ENCODE data around the gene RUNX1. TPM values are rescaled to one million over a fixed set of nuclear protein-coding genes. Genes with fewer than 3 reads are reported as not detected.

The RUNX1 gene
- polyA plus RNA-seq, 1 of the 3 experiments (the other 2 are of a cell fraction), result 17.1 TPM

- H3K27me3 ChIP-seq (ENCODE audit: insufficient read depth), result no peaks in the 10 kb centered on the region
- DNase-seq, result no peak
- whole genome bisulfite sequencing (ENCODE audit: low lambda C conversion rate), result 86% methylated on average over 3 of the region's 3 CpGs
- peaks cover 18% of the 10 kb centered on the region; the same call in 1 of the 2 replicates for H3K9me3 ChIP-seq
- POLR2A ChIA-PET, result no interaction called here
- H3K4me2 ChIP-seq, result no peak overlapping the region
- no peaks in the 10 kb centered on the region for H3K9me2 ChIP-seq
- TF ChIP-seq POLR2AphosphoS5 (IDR thresholded peaks at IDR 0.05; ENCODE audit: low read depth, low read length) (no peak), TAF1 (IDR thresholded peaks at IDR 0.05; ENCODE audit: borderline replicate concordance, low read depth, low read length) (no peak), EP300 (IDR thresholded peaks at IDR 0.05; ENCODE audit: borderline replicate concordance in 1 of 2, low read depth in 1 of 2, low read length in 1 of 2) (no peak), CTCF (IDR thresholded peaks at IDR 0.05) (no peak), GABPA (IDR thresholded peaks at IDR 0.05; ENCODE audit: low read depth) (no peak), RXRA (IDR thresholded peaks at IDR 0.05; ENCODE audit: borderline replicate concordance, low read depth) (no peak), USF1 (IDR thresholded peaks at IDR 0.05; ENCODE audit: borderline replicate concordance, low read depth) (no peak), PBX3 (IDR thresholded peaks at IDR 0.05) (no peak), SIN3A (IDR thresholded peaks at IDR 0.05; ENCODE audit: borderline replicate concordance, low read depth, low read length) (no peak), ZBTB33 (IDR thresholded peaks at IDR 0.05; ENCODE audit: borderline replicate concordance, low read depth) (no peak), JUND (IDR thresholded peaks at IDR 0.05) (no peak)
- H4K20me1 ChIP-seq (ENCODE audit: insufficient read depth), result no peaks in the 10 kb centered on the region
- peaks cover 74% of the 10 kb centered on the region for H3K79me2 ChIP-seq (ENCODE audit: insufficient read depth)
- no peak overlapping the region for H3K9ac ChIP-seq
- peaks cover 46% of the 10 kb centered on the region for H3F3A ChIP-seq (replicated peaks; ENCODE audit: insufficient read depth)
- CTCF ChIA-PET, result no interaction called here
- H3K4me3 ChIP-seq (ENCODE audit: low read depth in 2 of 2, low read length in 1 of 2), result no peak overlapping the region
- peaks cover 21 to 26% of the 10 kb centered on the region in 2 experiments; a peak in 2 of 4 replicates for H3K4me1 ChIP-seq (ENCODE audit: control insufficient read depth in 1 of 2, insufficient read depth in 2 of 2, low read depth in 1 of 2, low read length in 1 of 2)
- H3K27ac ChIP-seq (ENCODE audit: low read depth in 2 of 2, low read length in 1 of 2), result peak overlapping the region in 1 of 2 experiments; percentile 99; a peak in 2 of 4 replicates
- peaks cover 5 to 49% of the 10 kb centered on the region in 2 experiments for H3K36me3 ChIP-seq (replicated peaks in 1 of 2; ENCODE audit: control insufficient read depth in 1 of 2, insufficient read depth in 2 of 2, low read length in 1 of 2)
- H2AFZ ChIP-seq (ENCODE audit: low read depth), result no peak overlapping the region
These were observed 242.7 kb downstream of the RUNX1 start for GRCh38 chr21:34806423-34806822.

GRCh38 chr21:34805157-34805556 lies 243.9 kb downstream of the RUNX1 start:
- peaks cover 18% of the 10 kb centered on the region; the same call in 1 of the 2 replicates for H3K9me3 ChIP-seq
- CTCF ChIA-PET, result no interaction called here

More at GRCh38 chr21:34805157-34805556, 243.9 kb downstream of the RUNX1 start:
- Histone ChIP-seq H3K36me3 (replicated peaks in 1 of 2; ENCODE audit: control insufficient read depth in 1 of 2, insufficient read depth in 2 of 2, low read length in 1 of 2) (peaks cover 3 to 62% of the 10 kb centered on the region in 2 experiments), H3K9me2 (no peaks in the 10 kb centered on the region), H3K9ac (no peak overlapping the region), H3F3A (replicated peaks; ENCODE audit: insufficient read depth) (peaks cover 43% of the 10 kb centered on the region), H3K79me2 (ENCODE audit: insufficient read depth) (peaks cover 74% of the 10 kb centered on the region), H3K4me1 (ENCODE audit: control insufficient read depth in 1 of 2, insufficient read depth in 2 of 2, low read depth in 1 of 2, low read length in 1 of 2) (peaks cover 15 to 18% of the 10 kb centered on the region in 2 experiments; a peak in 2 of 4 replicates), H2AFZ (ENCODE audit: low read depth) (no peak overlapping the region), H4K20me1 (ENCODE audit: insufficient read depth) (no peaks in the 10 kb centered on the region; the same call in 1 of the 2 replicates), H3K4me3 (ENCODE audit: low read depth in 2 of 2, low read length in 1 of 2) (no peak overlapping the region), H3K27me3 (ENCODE audit: insufficient read depth) (no peaks in the 10 kb centered on the region), H3K27ac (ENCODE audit: low read depth in 2 of 2, low read length in 1 of 2) (no peak overlapping the region), H3K4me2 (no peak overlapping the region)
- DNase-seq, result no peak
- POLR2A ChIA-PET, result no interaction called here
- TF ChIP-seq TCF12 (IDR thresholded peaks at IDR 0.05), result no peak
- TF ChIP-seq SMC3 (IDR thresholded peaks at IDR 0.05; ENCODE audit: low read depth, low read length), result no peak
- TF ChIP-seq ZBTB33 (IDR thresholded peaks at IDR 0.05; ENCODE audit: borderline replicate concordance, low read depth), result no peak
